Lower leg skin (tissue), 4 donors: ENCODE data around the gene PCK1. TPM values are rescaled to one million over a fixed set of nuclear protein-coding genes. Genes with fewer than 3 reads are reported as not detected.

Experiments
- DNase-seq, 2 donors: peaks; one replicate each; pipeline ENCODE4 v3.0.0-alpha.2; 2019; ENCODE audit warnings: low spot score in 2 of 2
- H3K4me3 ChIP-seq: fragments of 200-600 bp; sonication (generic); 2 replicates; pipeline ENCODE4 v1.5.1; 2017; ENCODE audit warnings: mild to moderate bottlenecking, low read depth; ENCODE audit not compliant: poor library complexity, severe bottlenecking
- CTCF ChIP-seq, 3 donors: fragments of 450-650 bp; IDR thresholded peaks; one replicate each; pipeline ENCODE4 v1.5.1; 2016; ENCODE audit warnings: antibody characterized with exemption in 3 of 3, mild to moderate bottlenecking in 3 of 3, moderate library complexity in 2 of 3
- POLR2A ChIP-seq, 2 donors: fragments of 450-650 bp; IDR thresholded peaks; one replicate each; pipeline ENCODE4 v1.6.1; 2016 to 2017; ENCODE audit warnings: antibody characterized with exemption in 2 of 2, mild to moderate bottlenecking in 1 of 2, moderate library complexity in 1 of 2
- WGBS, 2 donors: methylation state at CpG; one replicate each; pipeline ENCODE4 v1.1.5; 2018; 5-methylcytosine and 5-hydroxymethylcytosine counted together
- intact Hi-C: fragments of 100-400 bp; cut with DNase I; formaldehyde crosslinking; loops from one replicate; pipeline ENCODE4 v1.15.0; 2023; ENCODE audit warnings: low total_unique reads
- total RNA-seq, 4 donors: library from RNA; depleted of rRNA; stranded (reverse); fragments of >200 nt; gene quantifications; one replicate each; pipeline ENCODE4 v1.1.0, GENCODE V29; 2016

PCK1 gene
- total RNA-seq, 4 donors from 2014 or later: 0.12 to 11.6 (median 2.1) TPM

DNA sequence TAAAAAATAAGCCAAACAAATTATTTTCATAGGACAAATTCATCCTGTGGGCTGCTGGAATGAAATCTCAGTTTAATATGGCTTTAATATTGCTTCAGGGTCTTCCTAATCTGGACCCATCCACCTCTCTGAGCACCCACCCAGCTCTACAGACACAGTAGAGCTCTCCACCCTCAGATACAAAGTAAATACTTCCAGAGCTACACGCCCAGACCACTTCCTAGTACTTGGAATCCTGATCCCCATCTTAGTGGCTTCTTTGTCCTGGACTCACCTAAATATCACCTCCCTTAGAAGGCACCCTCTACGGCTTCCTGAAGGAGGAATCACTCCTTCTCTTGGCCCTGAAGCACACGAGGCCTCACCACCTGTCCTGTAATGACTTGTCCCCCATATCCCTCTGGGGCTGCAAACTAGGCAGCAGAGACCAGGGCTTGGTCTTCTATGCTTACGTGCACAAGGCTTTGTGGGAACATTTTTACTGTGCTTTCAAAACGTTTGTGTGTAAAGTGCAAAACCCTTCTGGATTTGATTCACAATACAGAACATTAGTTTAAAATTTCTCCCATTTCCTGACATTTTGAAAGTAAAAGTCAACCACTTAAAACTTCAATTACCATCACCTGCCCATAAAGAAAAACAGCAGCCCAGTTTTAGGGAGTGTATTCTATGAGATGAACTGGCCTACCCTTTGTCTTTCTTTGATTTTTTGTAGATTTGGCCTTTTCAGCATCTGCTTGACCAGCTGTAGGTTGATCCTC, 38.4 kb upstream of the PCK1 start:
- no peak overlapping the region for H3K4me3 ChIP-seq
- TF ChIP-seq POLR2A (IDR thresholded peaks at IDR 0.05) (no peak), CTCF (IDR thresholded peaks at IDR 0.05) (no peak)
- 55 to 61% methylated on average over 5 of the region's 5 CpGs for WGBS, 2 donors
- intact Hi-C loops: no loop called here
- no peak for DNase-seq

GRCh38 chr20:57523782-57524181, 37.1 kb upstream of the PCK1 start:
- H3K4me3 ChIP-seq: no peak overlapping the region
- TF ChIP-seq POLR2A (IDR thresholded peaks at IDR 0.05) (no peak), CTCF (IDR thresholded peaks at IDR 0.05) (no peak)
- 88% methylated on average over 11 of the region's 11 CpGs for WGBS, 2 donors
- intact Hi-C loops: no loop called here
- no peak for DNase-seq

DNA sequence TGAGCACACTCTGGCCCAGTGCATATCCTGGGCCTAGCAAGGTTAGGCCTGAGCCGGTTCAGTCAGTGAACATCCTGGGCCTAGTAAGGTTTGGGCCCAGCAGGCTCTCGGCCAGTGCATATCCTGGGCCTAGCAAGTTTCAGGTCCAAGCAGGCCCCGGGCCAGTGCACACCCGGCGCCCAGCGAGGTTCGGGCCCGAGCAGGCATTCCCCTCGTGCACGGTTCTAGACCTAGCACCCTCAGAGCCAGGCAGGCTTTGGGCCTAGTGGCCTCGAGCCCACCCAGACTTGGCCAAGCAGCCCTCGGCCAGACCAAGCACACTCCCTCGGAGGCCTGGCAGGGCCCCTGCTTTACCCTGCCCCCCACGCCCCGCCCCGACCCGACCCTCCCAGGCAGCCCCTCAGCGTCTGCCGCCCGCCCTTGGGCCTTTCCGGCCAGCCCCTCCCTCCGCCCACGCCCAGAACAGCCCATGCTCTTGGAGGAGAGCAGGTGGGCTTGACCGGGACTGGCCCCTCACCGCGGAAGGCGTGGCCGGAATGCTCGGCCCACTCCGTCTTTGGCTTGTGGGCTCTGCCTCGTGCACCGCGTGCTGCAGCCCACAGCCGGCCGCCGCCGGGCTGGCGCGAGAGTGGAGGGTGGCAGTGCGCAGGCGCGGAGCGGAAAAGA, 36.3 kb upstream of the PCK1 start, which contains the start of gene CTCFL:
TSS of gene CTCFL (minus strand) at position 630 of the 666 bp plus-strand sequence. CDS start 935 bp downstream, outside the sequence.
- DNase-seq: no peak
- 92 to 94% methylated on average over 18 to 38 of the region's 43 CpGs for WGBS, 2 donors
- TF ChIP-seq POLR2A (IDR thresholded peaks at IDR 0.05) (no peak), CTCF (IDR thresholded peaks at IDR 0.05) (no peak)
- intact Hi-C loops: no loop called here
- no peak within 1 kb of the TSS for H3K4me3 ChIP-seq

DNA sequence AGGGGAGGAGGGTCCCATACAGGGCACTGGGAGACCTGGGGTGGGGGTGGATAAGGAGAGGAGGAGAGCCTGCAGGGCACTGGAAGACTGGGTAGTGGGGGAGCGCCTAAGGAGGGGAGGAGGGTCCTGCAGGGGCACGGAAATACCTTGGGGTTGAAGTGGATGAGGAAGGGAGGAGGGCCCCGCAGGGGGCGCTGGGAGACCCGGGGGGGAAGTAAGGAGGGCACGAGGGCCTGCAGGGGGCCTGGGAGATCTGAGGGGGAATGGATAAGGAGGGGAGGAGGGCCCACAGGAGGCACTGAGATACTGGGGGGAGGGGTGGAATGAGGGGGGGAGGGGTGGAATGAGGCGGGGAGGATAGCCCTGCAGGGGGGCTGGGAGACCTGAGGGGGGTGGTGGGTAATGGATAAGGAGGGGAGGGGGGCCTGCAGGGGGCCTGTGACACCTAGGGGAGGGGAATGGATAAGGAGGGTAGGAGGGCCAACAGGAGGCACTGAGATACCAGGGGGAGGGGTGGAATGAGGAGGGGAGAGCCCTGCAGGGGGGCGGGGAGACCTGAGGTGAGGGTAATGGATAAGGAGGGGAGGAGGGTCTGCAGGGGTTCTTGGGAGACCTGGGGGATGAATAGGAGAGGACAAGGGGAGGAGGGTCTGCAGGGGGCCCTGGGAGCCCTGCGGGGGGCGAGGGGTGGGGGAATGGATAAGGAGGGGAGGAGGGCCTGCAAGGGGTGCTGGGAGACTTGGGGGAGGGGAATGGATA, 35.4 kb upstream of the PCK1 start:
- no peak for DNase-seq
- intact Hi-C loops: no loop called here
- H3K4me3 ChIP-seq: no peak overlapping the region
- WGBS, 2 donors: 60 to 75% methylated on average over 6 to 8 of the region's 10 CpGs
- TF ChIP-seq POLR2A (IDR thresholded peaks at IDR 0.05) (no peak), CTCF (IDR thresholded peaks at IDR 0.05) (no peak)

DNA sequence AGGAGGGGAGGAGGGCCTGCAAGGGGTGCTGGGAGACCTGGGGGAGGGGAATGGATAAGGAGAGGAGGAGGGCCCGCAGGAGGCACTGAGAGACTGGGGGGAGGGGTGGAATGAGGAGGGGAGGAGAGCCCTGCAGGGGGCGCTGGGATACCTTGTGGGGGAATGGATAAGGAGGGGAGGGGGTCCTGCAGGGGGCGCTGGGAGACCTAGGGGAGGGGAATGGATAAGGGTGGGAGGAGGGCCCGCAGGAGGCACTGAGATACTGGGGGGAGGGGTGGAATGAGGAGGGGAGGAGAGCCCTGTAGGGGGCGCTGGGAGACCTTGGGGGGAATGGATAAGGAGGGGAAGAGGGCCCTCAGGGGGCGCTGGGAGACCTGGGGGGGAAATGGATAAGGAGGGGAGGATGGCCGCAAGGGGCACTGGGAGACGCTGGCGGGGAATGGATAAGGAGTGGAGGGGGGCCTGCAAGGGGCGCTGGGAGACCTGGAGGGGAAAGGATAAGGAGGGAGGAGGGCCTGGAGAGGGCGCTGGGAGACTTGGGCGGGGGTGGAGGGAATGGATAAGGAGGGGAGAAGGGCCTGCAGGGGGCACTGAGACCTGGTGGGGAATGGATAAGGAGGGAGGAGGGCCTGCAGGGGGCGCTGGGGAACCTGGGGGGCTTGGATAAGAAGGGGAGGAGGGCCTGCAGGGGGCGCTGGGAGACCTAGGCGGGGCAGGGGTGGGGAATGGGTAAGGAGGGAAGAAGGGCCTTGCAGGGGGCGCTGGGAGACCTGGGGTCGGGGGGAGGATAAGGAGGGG, 34.6 kb upstream of the PCK1 start:
- intact Hi-C loops: no loop called here
- 73 to 75% methylated on average over 15 of the region's 17 CpGs for WGBS, 2 donors
- no peak overlapping the region for H3K4me3 ChIP-seq
- TF ChIP-seq CTCF (IDR thresholded peaks at IDR 0.05) (no peak), POLR2A (IDR thresholded peaks at IDR 0.05) (no peak)
- DNase-seq: no peak
